Stromal cell of bone marrow (primary cell): ENCODE data around the gene PEX10.
A peak's percentile ranks its signal among the peaks of the same experiment; 100 is the strongest.
"Not testable (repeated sequence)": the region's sequence is repeated elsewhere in the genome, so short reads cannot be mapped to it uniquely, and the experiment has no call there.

Source experiments
- DNase-seq: peaks from one replicate; pipeline ENCODE4 v3.0.0-alpha.2; 2012; ENCODE audit warnings: low read depth

Gene PEX10

DNA sequence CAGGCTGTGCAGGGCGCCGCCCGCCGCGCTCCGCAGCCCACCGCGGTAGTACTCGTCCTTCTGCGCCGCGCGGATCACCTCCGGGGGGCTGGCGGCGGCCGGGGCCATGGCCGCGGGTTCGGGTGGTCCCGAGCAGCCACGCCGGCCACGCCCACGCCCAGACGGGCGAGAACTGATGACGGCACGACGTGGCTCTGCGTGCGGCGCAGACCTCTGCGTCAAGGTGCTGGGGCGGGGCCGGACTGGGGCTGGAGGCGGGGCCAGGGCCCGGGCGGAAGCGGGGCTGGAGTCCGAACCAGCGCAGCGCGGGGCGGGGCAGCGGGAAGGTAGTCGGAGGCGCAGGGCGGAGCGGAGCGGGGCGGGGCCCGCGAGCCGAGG, at the start of gene PEX10:
TSS of gene PEX10 (minus strand) at position 170 of the 378 bp plus-strand sequence. CDS start at position 108, 62 bp downstream.
- DNase-seq: peak; percentile 86

DNA sequence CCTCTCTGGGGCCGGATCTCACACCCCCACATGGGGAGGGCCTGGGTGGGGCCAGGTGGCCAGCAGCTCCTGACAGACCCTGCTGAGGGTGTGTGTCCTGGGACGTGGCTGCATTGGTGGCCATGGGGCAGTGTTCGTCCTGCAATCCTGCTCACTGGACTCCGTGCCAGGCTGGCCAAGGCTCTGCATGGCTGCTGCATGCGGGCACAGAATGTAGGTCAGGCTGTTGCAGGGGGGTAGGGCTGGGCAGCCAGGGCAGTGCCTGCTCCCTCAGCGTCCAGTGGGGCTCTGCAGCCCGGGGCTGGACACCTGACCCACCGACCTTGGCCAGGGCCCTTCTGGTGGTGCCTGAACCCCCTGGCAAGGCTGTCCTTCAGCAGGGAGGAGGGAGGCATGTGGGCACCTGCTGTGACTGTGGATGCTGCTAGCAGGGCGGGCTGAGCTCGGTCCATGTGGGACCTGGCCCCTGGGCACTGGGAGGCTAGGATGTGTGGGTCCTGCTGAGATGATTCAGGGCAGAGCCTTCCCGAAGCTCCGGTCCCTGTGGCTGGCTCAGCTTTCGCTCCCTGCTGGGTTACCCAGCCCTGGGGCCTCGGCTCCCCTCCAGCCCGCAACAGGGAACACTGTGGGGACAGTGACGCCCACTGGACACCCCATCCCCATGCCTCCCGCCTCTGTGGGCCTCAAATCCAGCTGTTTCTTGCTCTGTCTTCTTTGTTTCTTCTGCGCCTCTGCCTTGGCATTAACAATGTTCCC, 48.8 kb upstream of the PEX10 start:
- DNase-seq: no peak

DNA sequence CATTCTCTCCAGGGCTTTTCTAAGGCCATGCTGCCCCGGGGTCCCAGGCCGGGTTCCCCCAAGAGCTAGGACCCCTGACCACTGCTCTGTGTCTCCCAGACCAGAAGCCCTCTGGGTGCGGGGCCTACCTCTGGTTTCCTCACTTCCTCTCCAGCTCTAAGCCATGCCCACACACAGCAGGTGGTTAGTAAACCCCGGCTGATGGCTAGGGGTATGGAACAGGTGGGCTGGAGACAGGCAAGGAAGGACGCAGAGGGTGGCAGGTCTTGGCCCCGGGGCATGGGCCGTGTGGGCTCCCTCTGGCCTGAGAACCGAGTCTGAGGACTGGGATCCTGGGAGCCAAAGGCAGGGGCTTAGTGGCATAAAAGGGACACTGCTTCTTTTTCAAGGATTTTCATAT, 47.8 kb upstream of the PEX10 start:
- no peak for DNase-seq

DNA sequence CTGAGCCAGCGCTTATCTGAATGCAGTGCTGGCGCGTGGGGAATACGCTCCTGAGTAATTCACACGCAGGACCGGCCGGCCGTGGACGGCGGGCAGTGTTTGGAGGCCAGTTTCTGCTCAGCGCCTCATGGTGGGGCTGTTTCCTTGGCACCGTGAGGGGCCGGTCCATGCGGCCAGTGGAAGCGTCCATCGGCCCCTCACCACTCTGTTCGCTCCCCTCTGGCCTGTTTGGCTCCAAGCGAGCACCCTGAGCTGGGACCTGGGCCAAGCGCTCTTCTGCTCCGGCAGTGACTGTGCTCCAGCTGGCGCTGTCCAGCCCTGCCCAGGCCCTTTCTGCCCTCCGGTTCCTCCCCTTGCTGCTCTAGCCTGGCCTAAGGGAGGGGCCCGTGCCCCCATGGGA, 47.4 kb upstream of the PEX10 start:
- no peak for DNase-seq

DNA sequence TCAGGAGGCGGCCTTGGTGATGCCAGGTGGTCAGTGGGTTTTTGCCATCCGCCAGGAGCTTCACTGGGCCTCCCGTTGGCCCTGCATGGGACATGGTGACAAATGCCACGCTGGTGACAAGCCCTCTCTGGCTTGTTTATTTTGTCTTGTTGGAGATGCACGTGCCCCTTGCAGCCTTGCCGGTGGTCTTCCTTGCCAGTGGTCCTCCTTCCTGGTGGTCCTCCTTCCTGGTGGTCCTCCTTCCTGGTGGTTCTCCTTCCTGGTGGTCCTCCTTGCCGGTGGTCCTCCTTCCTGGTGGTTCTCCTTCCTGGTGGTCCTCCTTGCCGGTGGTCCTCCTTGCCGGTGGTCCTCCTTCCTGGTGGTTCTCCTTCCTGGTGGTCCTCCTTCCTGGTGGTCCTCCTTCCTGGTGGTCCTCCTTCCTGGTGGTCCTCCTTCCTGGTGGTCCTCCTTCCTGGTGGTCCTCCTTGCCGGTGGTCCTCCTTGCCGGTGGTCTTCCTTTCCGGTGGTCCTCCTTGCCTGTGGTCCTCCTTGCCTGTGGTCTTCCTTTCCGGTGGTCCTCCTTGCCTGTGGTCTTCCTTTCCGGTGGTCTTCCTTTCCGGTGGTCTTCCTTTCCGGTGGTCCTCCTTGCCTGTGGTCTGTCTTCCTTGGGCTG, 46.9 kb upstream of the PEX10 start:
- DNase-seq: not testable (repeated sequence)

DNA sequence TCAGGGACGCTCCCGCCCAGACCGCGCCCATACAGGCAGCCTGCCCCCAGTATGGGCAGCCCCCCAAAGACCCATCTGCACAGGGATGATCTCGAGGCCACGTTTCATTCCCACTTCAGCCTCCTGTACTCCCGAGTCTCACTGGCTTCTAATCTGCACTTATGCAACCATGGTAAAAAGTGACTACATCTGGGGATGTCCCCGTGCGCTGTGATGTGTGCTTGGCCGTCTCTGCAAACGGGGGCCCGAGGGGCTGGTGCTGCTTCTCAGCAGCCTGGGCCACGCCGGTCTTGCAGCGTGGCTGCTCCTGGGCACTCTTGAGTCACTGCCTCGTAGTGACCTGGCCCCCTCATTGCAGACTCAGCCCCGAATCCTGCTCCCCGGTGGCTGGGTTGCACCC, 46.3 kb upstream of the PEX10 start:
- no peak for DNase-seq

DNA sequence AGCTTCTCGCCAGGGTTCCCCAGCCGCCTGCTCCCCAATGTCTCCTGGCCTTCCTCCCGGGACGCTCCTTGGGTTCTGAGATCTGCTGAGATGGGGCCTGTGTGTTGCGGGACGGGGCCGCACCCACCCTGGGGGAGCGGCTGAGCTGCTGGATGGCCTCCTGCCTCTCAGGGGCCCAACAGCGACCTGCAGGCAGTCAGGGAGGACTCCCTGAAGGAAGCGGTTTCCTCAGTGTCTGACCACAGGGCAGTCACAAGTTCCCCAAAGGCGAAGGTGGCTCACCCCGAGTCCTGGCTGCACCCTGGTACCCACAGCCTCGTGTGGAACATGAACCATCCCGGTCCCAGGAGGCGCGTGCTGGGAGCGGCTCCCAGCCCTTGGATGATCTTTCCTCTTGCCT, 45.1 kb upstream of the PEX10 start:
- no peak for DNase-seq

DNA sequence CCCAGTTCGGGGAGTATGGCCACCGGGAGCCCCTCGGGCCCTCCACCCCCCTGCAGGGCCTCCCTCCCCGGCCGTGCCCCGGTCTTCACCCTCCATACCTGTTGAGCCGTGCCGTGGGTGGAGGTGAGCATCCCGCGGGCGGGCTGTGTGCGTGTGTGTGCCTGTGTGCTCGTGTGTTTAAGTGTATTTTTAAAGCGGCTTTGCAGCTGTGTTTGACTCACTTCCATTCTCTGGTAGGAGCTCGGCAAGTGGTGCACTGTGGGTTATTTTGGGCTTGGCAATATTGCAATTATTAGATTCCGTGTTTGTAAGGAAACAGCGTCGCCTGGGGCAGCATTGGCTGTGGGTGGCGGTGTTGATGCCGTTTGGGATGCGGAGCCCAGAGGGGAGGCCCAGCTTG, 43.4 kb upstream of the PEX10 start:
- no peak for DNase-seq

DNA sequence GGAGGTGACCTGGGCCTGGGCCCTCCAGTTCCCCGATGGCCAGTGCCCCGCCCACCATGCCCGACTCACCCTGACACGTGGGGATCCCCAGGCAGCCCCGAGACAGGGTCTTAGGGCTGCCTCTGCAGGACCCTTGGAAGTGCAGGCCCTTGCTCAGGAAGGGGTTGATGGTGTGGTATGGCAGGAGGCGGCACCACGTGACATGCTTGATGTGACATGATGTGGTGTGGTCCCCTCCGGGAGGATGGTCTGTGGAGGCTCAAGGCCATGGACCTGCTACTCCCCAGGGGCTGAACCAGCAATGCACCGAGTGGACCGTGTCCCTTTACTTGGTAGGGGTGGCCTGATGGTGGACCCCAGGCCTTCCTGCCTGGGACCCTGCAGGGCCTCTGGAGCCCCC, 41.9 kb upstream of the PEX10 start:
- no peak for DNase-seq

DNA sequence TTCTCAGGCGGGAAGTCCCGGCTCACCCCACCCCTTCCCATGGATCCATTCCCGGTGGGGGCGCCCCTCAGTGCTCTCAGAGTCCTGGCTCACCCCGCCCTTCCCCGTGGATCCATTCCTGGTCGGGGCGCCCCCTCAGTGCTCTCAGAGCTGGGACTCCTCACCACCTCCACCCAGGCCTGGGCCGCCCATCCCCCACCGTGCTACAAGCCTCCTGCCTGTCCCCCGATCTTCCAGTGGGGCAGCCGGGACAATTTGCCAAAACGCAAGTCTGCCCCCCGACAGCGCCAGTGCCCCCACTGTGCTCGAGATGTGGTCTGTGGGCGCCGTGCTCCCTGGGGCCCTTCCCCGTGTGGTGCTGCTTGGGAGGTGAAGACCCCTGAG, 40.6 kb upstream of the PEX10 start:
- no peak for DNase-seq

DNA sequence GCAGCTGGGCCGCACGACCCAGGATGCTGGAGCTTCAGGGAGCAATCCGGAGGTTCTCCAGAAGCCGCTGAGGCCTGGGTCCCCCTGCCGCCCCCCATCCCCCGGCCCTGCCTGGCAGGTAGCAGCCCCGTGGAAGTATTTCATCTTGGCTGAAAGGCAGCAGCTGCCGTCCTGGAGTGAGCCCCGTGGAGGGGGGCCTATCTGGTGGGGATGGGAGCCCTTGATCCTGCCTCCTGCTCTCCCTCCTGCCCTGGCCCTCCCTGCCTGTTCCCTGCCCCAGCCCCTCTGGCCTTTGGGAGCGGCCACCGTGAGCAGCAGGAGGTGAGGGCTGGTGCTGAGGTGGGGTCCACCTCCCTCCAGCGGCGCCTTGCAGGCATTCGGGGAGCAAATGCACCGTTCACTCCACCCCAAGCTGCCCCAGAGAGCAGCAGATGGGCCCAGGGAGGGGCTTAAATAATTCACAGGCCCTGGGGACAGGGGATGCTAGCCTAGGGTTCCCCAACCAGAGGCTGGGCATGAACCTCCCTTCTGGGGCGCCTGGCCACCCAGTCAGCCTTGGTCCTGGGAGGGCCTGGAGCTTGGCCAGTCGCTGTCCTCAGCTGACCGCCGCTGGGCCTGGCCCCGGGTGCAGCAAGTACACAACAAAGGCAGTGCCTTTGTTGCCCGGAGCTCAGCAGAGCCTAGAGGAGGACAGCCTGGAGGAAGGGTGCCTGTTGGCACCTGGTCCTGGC, 40.0 kb upstream of the PEX10 start:
- DNase-seq: no peak

DNA sequence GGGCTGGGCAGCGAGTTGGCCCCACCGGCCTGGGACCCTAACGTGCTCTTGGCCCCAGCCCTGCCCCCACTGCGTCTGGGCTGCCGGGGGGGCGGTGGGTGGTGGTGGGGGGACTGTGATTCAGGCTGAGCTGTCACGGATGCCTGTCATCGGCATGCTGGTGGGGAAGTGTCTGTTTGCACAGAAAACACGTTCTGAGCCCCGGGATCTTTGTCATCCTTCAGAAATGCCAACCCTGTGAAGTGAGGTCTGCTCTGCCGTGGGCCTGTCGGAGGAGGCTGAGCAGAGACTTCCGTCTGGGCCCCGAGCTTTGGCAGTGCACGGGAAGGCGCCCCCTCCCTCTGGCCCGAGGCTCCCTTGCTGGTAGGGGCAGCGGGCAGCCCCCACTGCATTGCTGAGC, 39.4 kb upstream of the PEX10 start:
- DNase-seq: peak; percentile 74

DNA sequence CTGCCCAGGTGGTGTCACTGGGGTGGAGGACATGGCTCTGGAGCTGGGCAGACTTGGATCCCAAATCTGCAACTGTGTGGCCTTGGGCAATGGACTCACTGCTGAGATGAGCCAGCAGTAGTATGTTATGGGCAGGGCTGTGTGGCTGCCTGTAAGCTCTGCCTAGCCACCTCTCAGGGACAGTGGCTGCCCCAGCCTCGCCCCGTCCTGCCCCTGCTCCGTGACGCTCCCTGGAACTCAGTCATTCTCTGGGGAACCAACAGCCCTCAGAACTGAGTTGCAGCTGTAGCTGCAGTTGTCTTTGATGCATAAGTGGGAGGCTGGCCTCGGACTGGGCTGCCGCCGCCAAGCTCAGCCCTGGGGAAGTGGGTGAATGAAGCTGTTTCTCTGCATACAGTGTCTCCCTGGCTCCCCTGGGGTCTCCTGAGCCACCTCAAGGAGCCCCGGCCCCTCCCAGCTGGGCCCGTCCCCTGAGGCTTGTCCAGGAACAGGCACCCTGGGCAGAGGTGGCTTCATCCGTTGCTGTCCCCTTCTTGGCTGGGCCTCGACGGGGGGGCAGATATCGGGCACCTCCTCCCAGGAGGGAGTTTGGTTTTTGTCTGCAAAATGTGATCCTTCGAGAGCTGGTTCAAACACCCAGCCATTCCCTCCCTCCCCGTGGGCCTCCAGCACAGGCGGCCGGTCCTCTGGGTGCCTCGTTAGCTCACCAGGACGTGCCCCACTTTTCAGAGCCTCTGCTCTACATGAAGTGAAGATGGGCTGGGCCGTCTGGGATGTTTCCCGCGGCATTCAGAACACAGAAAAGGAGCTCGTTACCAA, 37.5 kb upstream of the PEX10 start:
- DNase-seq: no peak

DNA sequence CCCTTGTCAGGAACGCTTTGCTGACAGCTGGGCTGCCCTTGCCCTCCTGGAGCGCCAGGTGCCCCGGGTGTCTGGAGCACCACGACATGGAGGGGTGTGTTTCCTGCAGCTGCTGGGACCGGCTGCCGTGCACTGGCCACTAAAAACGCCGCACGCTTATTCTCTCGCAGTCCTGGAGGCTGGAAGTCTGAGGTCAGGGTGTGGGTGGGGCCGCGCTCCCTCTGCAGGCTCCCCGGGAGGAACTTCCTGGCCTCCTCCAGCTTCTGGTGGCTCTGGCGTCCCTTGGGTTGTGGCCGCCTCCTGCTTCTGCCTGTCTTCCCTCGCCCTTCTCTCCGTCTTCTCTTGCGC, 35.7 kb upstream of the PEX10 start:
- no peak for DNase-seq

DNA sequence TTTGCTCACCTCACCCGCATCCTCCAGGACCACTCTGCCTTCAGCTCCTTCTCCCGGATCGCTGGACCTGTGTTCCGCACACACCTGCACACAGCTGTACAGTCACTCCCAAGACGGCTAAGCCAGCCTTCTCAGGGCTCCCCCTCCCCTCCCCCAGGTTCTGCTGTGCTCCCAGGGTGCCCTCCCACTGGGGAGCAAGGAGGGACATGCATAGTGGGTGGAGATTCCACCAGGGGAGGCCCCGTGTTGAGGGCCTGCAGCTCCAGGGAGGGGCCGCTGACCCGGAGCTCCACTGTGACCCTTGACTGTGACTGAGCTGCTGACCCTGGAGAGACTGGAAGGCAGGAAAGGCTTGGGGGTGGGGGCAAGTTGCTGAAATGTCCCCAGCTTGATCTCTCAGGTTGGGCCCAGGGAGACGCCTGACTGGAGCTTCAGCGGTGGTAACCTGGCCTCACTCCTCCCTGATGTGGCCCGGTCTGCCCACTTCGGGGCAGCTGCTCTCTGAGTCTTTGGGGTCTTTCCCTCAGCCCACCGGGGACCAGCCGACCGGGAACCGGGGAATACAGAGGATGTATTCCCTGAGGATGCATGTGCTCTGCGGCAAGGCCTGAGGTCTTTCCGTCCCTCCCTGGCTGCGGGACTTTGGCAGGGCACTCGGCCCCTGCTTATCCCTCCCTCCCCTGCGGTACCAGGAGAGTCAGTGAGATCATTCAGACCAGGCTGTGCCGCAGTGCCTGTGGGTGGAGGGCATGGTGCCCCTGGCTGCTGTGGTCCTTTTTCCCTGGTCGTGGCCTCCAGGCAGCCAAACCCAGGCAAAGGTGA, 35.1 kb upstream of the PEX10 start:
- no peak for DNase-seq

DNA sequence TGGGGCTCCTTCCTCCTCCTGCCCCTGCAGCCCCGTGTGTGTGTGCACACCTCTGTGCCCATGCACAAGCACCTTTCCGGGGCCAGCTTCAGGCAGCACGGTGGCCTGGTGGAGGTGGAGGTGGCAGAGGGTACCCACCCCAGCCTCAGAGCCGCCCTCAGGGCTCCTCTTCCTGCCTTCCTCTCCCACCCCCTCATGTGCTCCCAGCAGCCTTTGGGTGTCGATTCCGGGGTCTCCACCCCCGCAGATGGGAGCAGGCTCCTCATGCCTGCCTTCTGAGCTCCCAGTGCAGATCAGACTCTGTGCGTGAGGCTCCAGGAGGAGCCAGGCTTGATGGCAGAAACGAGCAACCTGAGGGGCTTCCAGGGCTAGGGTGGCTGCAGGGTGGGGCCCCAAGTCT, 34.5 kb upstream of the PEX10 start:
- DNase-seq: no peak

DNA sequence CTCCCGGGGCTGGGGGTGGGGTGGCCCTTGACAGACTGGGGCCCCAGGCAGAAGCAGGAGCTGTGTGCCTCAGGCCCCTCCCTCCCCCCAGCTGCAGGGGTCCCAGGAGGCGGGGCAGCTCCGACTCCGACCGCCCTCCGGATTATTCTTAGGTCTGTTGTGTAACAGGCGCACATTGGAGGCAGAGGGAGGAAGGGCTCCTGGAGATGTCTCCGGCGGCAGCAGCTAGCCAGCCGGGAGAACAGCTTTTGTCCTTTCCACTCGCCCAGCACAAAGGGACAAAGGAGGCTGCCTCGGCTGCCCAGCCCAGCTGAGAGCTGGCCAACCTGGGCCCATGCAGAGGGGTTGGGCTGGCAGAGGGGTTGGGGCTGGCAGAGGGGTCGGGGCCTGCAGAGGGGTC, 34.0 kb upstream of the PEX10 start:
- DNase-seq: no peak

DNA sequence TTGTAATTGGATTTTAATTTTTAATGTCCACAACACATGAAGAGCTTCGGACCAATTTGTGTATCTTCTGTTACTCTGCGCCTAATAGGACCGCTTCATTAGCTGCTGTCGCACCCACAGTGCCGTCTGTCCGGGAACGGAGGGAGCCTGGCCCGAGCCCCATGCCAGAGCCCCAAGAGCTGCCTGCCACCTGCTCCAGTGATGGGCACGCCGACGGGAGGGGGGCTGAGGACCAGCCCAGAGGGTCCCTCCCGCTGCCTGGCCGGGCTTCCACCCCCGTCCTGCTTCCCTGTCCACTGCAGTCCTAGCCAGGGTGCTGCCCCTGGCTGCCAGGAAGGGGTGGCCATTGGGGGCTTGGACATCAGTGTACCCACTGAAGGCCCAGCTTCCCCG, 33.5 kb upstream of the PEX10 start:
- no peak for DNase-seq

DNA sequence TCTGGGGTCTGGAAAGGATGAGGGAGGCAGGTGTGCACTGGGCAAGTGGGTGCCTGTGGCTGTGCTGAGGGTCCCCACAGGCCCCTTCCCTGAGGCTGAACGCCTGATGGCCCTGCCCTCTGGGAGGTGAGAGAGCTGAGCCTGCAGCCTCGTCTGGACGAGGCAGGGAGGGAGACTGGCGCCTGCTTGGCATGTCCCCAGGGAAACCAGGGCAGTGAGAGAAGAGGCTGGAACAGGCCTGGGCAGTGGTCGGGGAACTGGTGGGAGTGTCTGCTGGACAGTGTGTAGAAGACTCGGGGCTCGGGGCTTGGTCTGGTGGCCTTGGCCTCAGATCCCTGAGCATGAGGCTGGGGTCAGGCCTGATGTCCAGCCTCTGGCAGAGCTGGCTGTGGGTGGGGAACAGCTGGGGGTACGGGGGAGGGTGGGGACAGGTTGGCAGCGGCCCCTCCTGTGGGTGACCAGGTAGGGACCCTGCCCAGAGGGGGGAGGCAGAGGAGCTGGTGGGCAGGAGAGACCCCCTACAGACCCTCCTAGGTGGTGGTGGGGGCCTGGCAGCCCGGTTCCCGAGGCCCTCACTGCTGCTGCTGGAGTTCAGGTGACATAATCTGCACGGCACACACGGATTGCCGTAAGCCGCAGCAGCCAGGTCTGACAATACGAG, 32.9 kb upstream of the PEX10 start:
- no peak for DNase-seq

DNA sequence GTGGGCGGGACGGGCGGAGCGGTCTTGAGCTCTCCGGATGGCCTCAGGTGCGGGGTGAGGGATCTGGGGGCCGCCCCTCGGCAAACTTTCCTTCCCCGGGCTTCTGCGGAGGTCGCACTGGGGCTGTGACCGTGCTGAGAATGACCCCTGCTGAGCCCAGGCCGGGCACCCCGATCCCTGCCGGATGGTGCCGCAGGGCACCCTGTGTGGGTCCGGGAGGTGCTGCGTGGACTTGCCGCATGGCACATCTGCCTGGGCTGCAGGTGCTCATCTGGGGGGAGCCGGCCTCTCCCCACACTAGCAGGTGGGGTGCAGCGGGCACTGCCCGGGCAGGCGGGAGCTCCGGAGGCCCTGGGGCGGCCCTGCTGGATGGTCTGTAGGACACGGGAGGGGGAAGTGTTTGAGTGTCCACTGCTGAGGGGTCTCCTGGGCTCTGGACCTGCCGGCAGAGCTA, 31.8 kb upstream of the PEX10 start:
- no peak for DNase-seq
